Cardiac fibroblast (primary cell): Measurements from ENCODE around the gene YPEL3.

Source experiments
- DNase-seq, 2 donors: peaks; one replicate each; pipeline versions ENCODE4 v3.0.0 to v3.0.0-alpha.2; 2010; ENCODE audit warnings: low read depth in 2 of 2
- H3K4me3 ChIP-seq, 2 donors: replicated peaks in 1 of 2; 1 replicate in 1 of 2; 2 replicates in 1 of 2; pipeline ENCODE4 v1.5.1; 2011; ENCODE audit warnings: low read depth in 2 of 2, low read length in 2 of 2, mild to moderate bottlenecking in 2 of 2, moderate library complexity in 1 of 2
- TF ChIP-seq, protein P1 (sequence below): IDR thresholded peaks from one replicate; pipeline ENCODE4 v1.5.1; 2011; ENCODE audit warnings: low read depth, mild to moderate bottlenecking, low read length, inconsistent platforms

The YPEL3 gene, protein sequence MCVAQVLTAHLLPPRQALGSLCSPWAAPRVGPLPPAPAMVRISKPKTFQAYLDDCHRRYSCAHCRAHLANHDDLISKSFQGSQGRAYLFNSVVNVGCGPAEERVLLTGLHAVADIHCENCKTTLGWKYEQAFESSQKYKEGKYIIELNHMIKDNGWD

DNA sequence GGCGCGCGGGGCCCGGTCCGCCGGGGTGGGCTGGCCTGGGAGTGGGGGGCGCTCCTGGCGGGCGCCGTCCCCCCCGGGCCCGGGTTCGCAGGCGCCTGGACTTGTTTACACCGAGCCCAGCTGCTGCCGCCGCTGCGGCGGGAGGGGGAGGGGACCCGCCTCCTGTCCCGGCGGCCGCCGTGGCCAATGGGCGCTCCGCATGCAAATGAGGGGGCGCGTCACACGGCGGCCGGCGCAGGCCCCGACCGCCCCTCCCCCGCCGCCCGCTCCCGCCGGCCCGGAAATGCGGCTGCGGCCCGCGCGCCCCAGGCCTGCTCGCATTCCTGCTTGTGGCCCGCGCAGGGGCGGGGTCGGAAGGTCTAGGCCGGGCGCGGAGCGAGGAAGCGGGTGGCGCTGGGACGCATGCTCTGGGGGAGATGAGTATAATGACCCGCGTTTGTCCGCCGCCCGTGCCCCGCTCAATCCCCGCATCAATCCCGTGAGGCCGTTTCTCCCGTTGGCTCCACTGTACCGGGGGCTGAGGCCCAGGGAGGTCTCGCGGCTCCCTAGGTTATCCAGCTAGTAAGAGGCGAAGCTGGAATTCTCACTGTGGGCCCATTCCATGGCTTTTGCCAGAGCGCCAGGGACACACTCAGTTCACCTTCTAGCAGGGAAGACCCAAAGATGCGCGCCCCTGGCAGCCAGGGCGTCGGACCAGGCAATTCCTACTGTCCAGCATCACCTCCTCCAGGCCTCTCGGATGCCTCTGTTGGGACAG, at the start of gene YPEL3:
Gene YPEL3 (minus strand): TSS at position 109 of the 757 bp plus-strand sequence. CDS start 731 bp downstream, outside the sequence.
- DNase-seq, result peak; percentile 85 to 95
- TF ChIP-seq, protein P1, sequence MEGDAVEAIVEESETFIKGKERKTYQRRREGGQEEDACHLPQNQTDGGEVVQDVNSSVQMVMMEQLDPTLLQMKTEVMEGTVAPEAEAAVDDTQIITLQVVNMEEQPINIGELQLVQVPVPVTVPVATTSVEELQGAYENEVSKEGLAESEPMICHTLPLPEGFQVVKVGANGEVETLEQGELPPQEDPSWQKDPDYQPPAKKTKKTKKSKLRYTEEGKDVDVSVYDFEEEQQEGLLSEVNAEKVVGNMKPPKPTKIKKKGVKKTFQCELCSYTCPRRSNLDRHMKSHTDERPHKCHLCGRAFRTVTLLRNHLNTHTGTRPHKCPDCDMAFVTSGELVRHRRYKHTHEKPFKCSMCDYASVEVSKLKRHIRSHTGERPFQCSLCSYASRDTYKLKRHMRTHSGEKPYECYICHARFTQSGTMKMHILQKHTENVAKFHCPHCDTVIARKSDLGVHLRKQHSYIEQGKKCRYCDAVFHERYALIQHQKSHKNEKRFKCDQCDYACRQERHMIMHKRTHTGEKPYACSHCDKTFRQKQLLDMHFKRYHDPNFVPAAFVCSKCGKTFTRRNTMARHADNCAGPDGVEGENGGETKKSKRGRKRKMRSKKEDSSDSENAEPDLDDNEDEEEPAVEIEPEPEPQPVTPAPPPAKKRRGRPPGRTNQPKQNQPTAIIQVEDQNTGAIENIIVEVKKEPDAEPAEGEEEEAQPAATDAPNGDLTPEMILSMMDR, result no peak
- peak within 1 kb of the TSS; percentile 73 to 86 for H3K4me3 ChIP-seq

DNA sequence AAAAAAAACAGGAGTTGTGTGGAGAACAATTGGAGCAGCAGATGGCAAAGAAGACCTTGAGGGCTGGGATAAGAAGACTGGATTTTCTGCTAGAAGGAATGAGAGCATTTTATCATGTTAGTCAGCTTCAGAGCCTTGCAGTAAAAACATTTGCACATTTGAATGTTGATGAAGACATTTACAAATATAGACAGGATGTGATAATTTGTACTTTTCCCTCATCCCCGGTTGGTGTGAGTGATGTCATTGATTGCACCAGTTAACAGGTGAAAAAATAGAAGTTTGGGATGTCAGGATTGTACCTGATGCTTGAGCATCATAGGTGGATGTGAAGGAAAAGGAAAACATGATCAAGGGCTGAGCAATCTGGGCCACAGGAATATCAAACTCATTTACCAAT, 49.6 kb upstream of the YPEL3 start:
- no peak for DNase-seq
- H3K4me3 ChIP-seq, result no peak overlapping the region
- TF ChIP-seq, protein P1, result no peak

DNA sequence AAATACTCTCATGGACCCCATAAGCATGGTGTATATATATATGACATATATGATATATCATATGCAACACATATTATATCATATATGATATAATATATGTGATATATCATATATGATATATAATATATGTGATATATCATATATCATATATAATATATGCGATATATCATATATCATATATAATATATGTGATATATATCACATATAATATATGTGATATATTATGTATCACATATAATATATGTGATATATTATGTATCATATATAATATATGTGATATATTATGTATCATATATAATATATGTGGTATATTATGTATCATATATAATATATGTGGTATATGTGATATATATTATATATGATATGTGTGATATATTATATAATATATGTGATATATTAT, 48.9 kb upstream of the YPEL3 start:
- TF ChIP-seq, protein P1, result no peak
- no peak overlapping the region for H3K4me3 ChIP-seq
- DNase-seq, result no peak

DNA sequence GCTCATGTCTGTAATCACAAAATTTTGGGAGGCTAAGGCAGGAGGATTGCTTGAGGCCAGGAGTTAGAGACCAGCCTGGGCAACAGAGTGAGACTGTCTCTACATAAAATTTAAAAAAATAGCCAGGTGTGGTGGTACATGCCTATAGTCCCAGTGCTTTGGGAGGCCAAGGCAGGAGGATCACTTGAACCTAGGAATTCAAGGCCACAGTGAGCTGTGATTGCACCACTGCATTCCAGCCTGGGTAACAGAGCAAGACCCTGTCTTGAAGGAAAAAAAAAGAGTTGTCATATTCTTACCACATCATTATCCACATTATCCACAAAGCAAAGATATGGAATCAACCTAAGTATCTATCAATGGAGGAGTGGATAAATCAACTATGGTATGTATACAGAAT, 48.0 kb upstream of the YPEL3 start:
- DNase-seq, result no peak
- H3K4me3 ChIP-seq, result no peak overlapping the region
- TF ChIP-seq, protein P1, result no peak

DNA sequence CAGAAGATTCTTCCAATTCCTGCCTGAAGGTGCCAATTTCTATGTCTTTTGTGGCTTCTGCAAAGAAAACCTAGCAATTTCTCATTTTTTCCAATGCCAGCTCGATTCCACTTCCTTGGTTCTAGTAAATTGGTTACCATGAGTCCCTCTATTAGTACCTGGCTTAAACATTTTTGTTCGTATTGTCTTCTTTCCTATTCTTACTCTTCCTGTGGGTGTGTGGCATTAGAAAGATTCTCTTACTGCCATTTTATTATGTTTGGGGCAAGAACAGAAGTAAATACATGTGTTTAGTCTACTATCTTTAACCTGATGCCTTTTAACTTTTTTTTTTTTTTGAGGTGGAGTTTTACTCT, 47.3 kb upstream of the YPEL3 start:
- no peak overlapping the region for H3K4me3 ChIP-seq
- TF ChIP-seq, protein P1, result no peak
- DNase-seq, result no peak

DNA sequence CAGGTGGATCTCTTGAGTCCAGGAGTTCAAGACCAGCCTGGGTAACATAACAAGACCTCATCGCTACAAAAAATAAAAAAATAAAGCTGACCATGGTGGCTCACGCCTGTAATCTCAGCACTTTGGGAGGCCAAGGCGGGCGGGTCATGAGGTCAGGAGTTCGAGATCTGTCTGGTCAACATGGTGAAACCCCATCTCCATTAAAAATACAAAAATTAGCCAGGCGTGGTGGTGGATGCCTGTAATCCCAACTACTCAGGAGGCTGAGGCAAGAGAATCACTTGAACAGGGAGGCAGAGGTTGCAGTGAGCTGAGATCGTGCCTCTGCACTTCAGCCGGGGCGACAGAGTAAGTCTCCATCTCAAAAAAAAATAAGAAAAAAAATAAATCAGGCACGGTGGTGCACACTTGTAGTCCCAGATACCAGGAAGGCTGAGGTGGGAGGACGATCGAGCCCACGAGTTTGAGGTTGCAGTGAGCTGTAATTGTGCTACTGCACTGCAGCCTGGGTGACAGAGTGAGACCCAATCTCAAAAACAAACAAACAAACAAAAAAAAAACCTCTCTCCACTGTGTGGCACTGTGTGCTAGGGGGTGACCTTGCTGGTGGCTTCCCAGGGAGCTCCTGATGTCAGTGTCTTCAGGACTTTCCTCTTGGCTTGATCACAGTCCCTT, 46.8 kb upstream of the YPEL3 start:
- TF ChIP-seq, protein P1, result no peak
- no peak for DNase-seq
- H3K4me3 ChIP-seq, result no peak overlapping the region
